Measurements from ENCODE around the gene TMEM270.
"Not testable (repeated sequence)": the region's sequence is repeated elsewhere in the genome, so short reads cannot be mapped to it uniquely, and the experiment has no call there.

The TMEM270 gene

GRCh38 chr7:73832806-73833205, 28.2 kb upstream of the TMEM270 start:
- no peak for DNase-seq (ENCODE audit: low spot score)

GRCh38 chr7:73833251-73833919, 27.6 kb upstream of the TMEM270 start:
- no peak for DNase-seq (ENCODE audit: low spot score)

GRCh38 chr7:73834626-73835191, 26.2 kb upstream of the TMEM270 start:
- no peak for DNase-seq (ENCODE audit: low spot score)

- DNase-seq (ENCODE audit: low spot score), result not testable (repeated sequence)
Observed at GRCh38 chr7:73837167-73837566, 23.8 kb upstream of the TMEM270 start.

- DNase-seq (ENCODE audit: low spot score), result no peak
Observed at GRCh38 chr7:73838642-73839041, 22.3 kb upstream of the TMEM270 start.

GRCh38 chr7:73839290-73839689, 21.7 kb upstream of the TMEM270 start:
- no peak for DNase-seq (ENCODE audit: low spot score)

- no peak for DNase-seq (ENCODE audit: low spot score)
Observed at GRCh38 chr7:73839743-73840714, 20.9 kb upstream of the TMEM270 start.

GRCh38 chr7:73840715-73841379, 20.1 kb upstream of the TMEM270 start:
- DNase-seq (ENCODE audit: low spot score), result no peak

GRCh38 chr7:73841689-73842066, 19.3 kb upstream of the TMEM270 start:
- no peak for DNase-seq (ENCODE audit: low spot score)

- peak; percentile 98 for DNase-seq (ENCODE audit: low spot score)
Observed at GRCh38 chr7:73842067-73842976, 18.6 kb upstream of the TMEM270 start, which contains the start of gene METTL27. TSS of gene METTL27 (minus strand) at chr7:73842516. CDS start at chr7:73842140, 376 bp downstream.

- DNase-seq (ENCODE audit: low spot score), result no peak
Observed at GRCh38 chr7:73844131-73844547, 16.8 kb upstream of the TMEM270 start.

- DNase-seq (ENCODE audit: low spot score), result no peak
Observed at GRCh38 chr7:73844848-73845460, 16.0 kb upstream of the TMEM270 start.

GRCh38 chr7:73845701-73846195, 15.2 kb upstream of the TMEM270 start:
- not testable (repeated sequence) for DNase-seq (ENCODE audit: low spot score)

GRCh38 chr7:73847941-73848723, 12.8 kb upstream of the TMEM270 start:
- DNase-seq (ENCODE audit: low spot score), result no peak

GRCh38 chr7:73850781-73851207, 10.2 kb upstream of the TMEM270 start:
- DNase-seq (ENCODE audit: low spot score), result no peak

- no peak for DNase-seq (ENCODE audit: low spot score)
Observed at GRCh38 chr7:73851410-73852338, 9.3 kb upstream of the TMEM270 start.

GRCh38 chr7:73852500-73852899, 8.5 kb upstream of the TMEM270 start:
- no peak for DNase-seq (ENCODE audit: low spot score)

GRCh38 chr7:73856941-73857340, 4.0 kb upstream of the TMEM270 start:
- no peak for DNase-seq (ENCODE audit: low spot score)

Measured in D341Med (cell line).